ENCODE measurements around the gene TRIM66. TPM values are rescaled to one million over a fixed set of nuclear protein-coding genes. Genes with fewer than 3 reads are reported as not detected.

The TRIM66 gene
- total RNA-seq, 1 donor from 2014 or later = 4.2 TPM

DNA sequence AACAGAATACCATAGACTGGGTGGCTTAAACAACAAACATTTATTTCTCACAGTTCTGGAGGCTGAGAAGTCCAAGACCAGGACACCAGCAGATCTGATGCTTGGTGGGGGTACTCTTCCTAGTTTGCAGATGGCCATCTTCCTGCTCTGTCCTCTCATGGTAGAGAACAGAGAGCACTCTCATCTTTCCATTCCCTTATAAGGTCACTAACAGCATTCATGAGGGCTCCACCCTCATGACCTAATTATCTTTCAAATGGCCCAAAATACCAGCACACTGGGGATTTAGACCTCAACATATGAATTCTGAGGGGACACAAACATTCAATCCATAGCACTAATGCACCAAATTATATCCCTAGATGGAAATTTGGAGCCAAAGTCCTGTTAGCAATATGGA, 94.5 kb downstream of the TRIM66 start:
- no peak for DNase-seq (ENCODE audit: low read depth)
- TF ChIP-seq, protein P1, sequence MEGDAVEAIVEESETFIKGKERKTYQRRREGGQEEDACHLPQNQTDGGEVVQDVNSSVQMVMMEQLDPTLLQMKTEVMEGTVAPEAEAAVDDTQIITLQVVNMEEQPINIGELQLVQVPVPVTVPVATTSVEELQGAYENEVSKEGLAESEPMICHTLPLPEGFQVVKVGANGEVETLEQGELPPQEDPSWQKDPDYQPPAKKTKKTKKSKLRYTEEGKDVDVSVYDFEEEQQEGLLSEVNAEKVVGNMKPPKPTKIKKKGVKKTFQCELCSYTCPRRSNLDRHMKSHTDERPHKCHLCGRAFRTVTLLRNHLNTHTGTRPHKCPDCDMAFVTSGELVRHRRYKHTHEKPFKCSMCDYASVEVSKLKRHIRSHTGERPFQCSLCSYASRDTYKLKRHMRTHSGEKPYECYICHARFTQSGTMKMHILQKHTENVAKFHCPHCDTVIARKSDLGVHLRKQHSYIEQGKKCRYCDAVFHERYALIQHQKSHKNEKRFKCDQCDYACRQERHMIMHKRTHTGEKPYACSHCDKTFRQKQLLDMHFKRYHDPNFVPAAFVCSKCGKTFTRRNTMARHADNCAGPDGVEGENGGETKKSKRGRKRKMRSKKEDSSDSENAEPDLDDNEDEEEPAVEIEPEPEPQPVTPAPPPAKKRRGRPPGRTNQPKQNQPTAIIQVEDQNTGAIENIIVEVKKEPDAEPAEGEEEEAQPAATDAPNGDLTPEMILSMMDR (IDR thresholded peaks at IDR 0.05; ENCODE audit: insufficient read depth, low read length, poor library complexity, severe bottlenecking) = no peak
- Histone ChIP-seq H3K36me3 (ENCODE audit: control insufficient read depth, insufficient read depth, low read length) (no peaks in the 10 kb centered on the region), H3K27me3 (ENCODE audit: control insufficient read depth, insufficient read depth, low read length) (no peaks in the 10 kb centered on the region), H3K4me3 (ENCODE audit: low read depth, low read length) (no peak overlapping the region)

DNA sequence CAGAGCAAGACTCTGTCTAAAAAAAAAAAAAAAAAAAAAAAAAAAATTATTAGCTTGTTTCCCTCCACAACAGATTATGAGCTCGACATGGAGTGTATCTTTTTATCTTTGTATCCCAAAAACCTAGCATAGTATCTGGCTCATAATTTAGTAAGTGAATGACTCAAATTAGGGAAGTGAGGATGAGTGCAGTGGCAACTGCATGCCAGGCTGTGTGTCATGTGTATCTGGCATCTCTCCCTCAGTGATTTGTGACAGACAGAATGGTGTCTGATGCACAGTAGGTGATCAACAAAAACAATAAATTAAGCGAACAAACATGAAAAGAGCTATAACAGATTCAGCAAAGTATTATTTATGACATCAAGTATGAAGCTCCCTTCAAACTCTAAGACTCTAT, 95.7 kb downstream of the TRIM66 start:
- Histone ChIP-seq H3K4me3 (ENCODE audit: low read depth, low read length) (no peak overlapping the region), H3K36me3 (ENCODE audit: control insufficient read depth, insufficient read depth, low read length) (no peaks in the 10 kb centered on the region), H3K27me3 (ENCODE audit: control insufficient read depth, insufficient read depth, low read length) (no peaks in the 10 kb centered on the region)
- TF ChIP-seq, protein P1 (IDR thresholded peaks at IDR 0.05; ENCODE audit: insufficient read depth, low read length, poor library complexity, severe bottlenecking) = no peak
- no peak for DNase-seq (ENCODE audit: low read depth)

DNA sequence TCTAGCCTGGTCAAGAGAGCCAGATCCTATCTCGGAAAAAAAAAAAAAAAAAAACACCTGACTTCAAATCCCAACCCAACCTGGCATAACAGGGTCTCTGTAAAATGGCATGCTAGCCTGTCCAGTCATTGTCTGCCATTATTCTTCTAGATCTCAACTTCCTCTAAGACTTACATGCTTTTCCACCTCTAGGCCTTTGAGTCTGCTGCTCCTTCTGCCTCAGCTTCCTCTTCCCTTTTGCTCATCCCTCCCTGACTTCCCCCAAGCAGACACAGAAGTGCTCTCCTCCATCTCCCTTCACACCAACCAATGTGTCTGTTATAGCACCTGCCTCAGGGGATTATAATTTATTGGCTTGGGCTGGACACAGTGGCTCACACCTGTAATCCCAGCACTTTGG, 96.3 kb downstream of the TRIM66 start:
- TF ChIP-seq, protein P1 (IDR thresholded peaks at IDR 0.05; ENCODE audit: insufficient read depth, low read length, poor library complexity, severe bottlenecking) = no peak

DNA sequence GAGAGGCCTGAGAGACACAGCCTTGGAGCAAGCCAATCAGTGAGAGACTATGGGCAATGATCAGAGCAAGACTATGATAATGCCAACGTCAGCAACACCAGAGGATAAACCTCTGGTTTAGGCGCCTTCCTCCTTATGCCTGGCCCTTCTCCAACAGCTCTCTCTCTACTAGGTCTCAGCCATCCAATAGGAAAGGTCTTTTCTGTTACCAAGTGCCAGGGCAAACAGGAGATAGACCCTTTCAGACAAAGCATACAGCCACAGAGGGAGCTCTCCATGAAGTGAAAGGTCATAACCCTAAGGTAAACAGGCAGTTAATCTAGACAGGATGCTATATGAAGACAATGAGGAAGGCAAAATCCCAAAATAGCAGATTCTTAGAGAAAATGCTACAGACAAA, 98.0 kb downstream of the TRIM66 start:
- H3K36me3 ChIP-seq (ENCODE audit: control insufficient read depth, insufficient read depth, low read length) = no peaks in the 10 kb centered on the region

More for the DNA sequence above, 96.3 kb downstream of the TRIM66 start:
- no peak for DNase-seq (ENCODE audit: low read depth)
- Histone ChIP-seq H3K4me3 (ENCODE audit: low read depth, low read length) (no peak overlapping the region), H3K27me3 (ENCODE audit: control insufficient read depth, insufficient read depth, low read length) (no peaks in the 10 kb centered on the region), H3K36me3 (ENCODE audit: control insufficient read depth, insufficient read depth, low read length) (no peaks in the 10 kb centered on the region)

DNA sequence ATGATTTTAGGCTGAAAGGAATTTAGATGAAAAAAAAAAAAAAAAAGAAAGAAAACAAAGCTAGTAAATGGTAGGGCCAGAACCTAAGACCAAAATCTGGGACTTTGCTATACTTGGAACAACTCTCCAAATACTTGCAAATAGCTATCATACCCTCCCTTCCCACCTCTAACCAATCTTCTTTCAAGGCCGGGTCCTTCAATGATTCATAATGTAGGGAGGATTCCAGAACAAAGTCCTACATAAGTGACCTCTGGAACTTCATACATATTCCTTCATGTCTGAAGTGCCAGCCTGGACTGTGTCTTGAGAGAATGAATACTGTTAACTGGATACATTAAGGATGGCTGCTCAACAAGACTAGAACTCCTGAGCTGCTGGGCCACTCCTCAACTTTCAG, 98.4 kb downstream of the TRIM66 start:
- TF ChIP-seq, protein P1 (IDR thresholded peaks at IDR 0.05; ENCODE audit: insufficient read depth, low read length, poor library complexity, severe bottlenecking) = no peak
- Histone ChIP-seq H3K4me3 (ENCODE audit: low read depth, low read length) (no peak overlapping the region), H3K36me3 (ENCODE audit: control insufficient read depth, insufficient read depth, low read length) (no peaks in the 10 kb centered on the region), H3K27me3 (ENCODE audit: control insufficient read depth, insufficient read depth, low read length) (no peaks in the 10 kb centered on the region)
- no peak for DNase-seq (ENCODE audit: low read depth)

More for the DNA sequence above, 98.0 kb downstream of the TRIM66 start:
- TF ChIP-seq, protein P1 (IDR thresholded peaks at IDR 0.05; ENCODE audit: insufficient read depth, low read length, poor library complexity, severe bottlenecking) = no peak
- no peak overlapping the region for H3K4me3 ChIP-seq (ENCODE audit: low read depth, low read length)
- DNase-seq (ENCODE audit: low read depth) = no peak
- no peaks in the 10 kb centered on the region for H3K27me3 ChIP-seq (ENCODE audit: control insufficient read depth, insufficient read depth, low read length)

DNA sequence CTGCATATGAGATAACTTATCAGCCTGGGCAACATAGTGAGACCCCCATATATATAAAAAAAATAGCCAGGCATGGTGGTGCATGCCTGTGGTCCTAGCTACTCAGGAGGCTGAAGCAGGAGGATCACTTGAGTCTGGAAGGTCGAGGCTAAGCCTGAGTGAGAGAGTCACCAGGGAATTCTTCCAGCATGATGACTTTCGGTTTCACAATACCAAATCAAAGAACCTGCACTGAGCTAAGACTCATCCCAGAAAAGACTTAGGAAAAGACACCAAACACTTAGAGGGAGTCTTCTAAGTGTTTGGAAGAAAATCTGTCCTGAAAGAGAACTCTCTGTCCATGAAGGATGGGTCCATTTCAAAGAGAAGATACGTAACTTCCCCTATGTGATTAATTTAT, 101.2 kb downstream of the TRIM66 start:
- TF ChIP-seq, protein P1 (IDR thresholded peaks at IDR 0.05; ENCODE audit: insufficient read depth, low read length, poor library complexity, severe bottlenecking) = no peak
- DNase-seq (ENCODE audit: low read depth) = no peak
- Histone ChIP-seq H3K36me3 (ENCODE audit: control insufficient read depth, insufficient read depth, low read length) (no peaks in the 10 kb centered on the region), H3K4me3 (ENCODE audit: low read depth, low read length) (no peak overlapping the region), H3K27me3 (ENCODE audit: control insufficient read depth, insufficient read depth, low read length) (no peaks in the 10 kb centered on the region)
